ENCODE results near the gene NSUN7.
"Not testable (repeated sequence)": the region's sequence is repeated elsewhere in the genome, so short reads cannot be mapped to it uniquely, and the experiment has no call there.

The NSUN7 gene

GRCh38 chr4:40800064-40800463 is 50.3 kb downstream of the NSUN7 start:
- DNase-seq (ENCODE audit: low spot score): no peak
- TF ChIP-seq, protein P1, sequence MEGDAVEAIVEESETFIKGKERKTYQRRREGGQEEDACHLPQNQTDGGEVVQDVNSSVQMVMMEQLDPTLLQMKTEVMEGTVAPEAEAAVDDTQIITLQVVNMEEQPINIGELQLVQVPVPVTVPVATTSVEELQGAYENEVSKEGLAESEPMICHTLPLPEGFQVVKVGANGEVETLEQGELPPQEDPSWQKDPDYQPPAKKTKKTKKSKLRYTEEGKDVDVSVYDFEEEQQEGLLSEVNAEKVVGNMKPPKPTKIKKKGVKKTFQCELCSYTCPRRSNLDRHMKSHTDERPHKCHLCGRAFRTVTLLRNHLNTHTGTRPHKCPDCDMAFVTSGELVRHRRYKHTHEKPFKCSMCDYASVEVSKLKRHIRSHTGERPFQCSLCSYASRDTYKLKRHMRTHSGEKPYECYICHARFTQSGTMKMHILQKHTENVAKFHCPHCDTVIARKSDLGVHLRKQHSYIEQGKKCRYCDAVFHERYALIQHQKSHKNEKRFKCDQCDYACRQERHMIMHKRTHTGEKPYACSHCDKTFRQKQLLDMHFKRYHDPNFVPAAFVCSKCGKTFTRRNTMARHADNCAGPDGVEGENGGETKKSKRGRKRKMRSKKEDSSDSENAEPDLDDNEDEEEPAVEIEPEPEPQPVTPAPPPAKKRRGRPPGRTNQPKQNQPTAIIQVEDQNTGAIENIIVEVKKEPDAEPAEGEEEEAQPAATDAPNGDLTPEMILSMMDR (IDR thresholded peaks at IDR 0.05; ENCODE audit: borderline replicate concordance, control extremely low read depth, extremely low read depth, insufficient read depth, missing control alignments): no peak
- in situ Hi-C loops (cut with MboI; ENCODE audit: low sequenced_read_pairs, unreplicated experiment): no loop called here

GRCh38 chr4:40804598-40804997 is 54.8 kb downstream of the NSUN7 start:
- TF ChIP-seq, protein P1 (IDR thresholded peaks at IDR 0.05; ENCODE audit: borderline replicate concordance, control extremely low read depth, extremely low read depth, insufficient read depth, missing control alignments): no peak
- in situ Hi-C loops (cut with MboI; ENCODE audit: low sequenced_read_pairs, unreplicated experiment): no loop called here
- DNase-seq (ENCODE audit: low spot score): no peak

- in situ Hi-C loops (cut with MboI; ENCODE audit: low sequenced_read_pairs, unreplicated experiment): no loop called here
- no peak for DNase-seq (ENCODE audit: low spot score)
- TF ChIP-seq, protein P1 (IDR thresholded peaks at IDR 0.05; ENCODE audit: borderline replicate concordance, control extremely low read depth, extremely low read depth, insufficient read depth, missing control alignments): no peak
These were observed 59.2 kb downstream of the NSUN7 start for GRCh38 chr4:40808926-40809457.

GRCh38 chr4:40811956-40812355 is 62.2 kb downstream of the NSUN7 start:
- TF ChIP-seq, protein P1 (IDR thresholded peaks at IDR 0.05; ENCODE audit: borderline replicate concordance, control extremely low read depth, extremely low read depth, insufficient read depth, missing control alignments): no peak
- in situ Hi-C loops (cut with MboI; ENCODE audit: low sequenced_read_pairs, unreplicated experiment): no loop called here
- no peak for DNase-seq (ENCODE audit: low spot score)

DNA sequence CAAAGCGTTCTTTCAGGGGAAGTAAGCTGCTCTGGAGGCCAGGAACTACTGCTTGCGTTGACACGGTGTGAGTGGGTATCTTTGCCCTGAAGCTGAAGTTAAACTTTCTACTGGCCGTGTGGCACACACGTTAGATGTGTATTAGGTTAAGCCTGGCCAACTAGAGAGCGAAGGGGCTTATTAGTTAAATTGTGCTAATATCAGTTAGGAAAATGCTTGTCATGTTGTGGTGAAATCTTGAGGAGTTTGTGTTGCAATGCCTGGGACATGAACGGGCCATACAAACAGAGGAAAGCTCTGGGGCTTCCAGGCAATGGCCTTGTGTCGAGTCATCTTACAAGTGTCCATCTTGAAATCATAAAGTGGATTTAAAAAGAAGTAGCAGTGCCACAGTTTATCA is 62.6 kb downstream of the NSUN7 start:
- in situ Hi-C loops (cut with MboI; ENCODE audit: low sequenced_read_pairs, unreplicated experiment): no loop called here
- TF ChIP-seq, protein P1 (IDR thresholded peaks at IDR 0.05; ENCODE audit: borderline replicate concordance, control extremely low read depth, extremely low read depth, insufficient read depth, missing control alignments): no peak
- no peak for DNase-seq (ENCODE audit: low spot score)

GRCh38 chr4:40812856-40813255 is 63.1 kb downstream of the NSUN7 start:
- no peak for DNase-seq (ENCODE audit: low spot score)
- in situ Hi-C loops (cut with MboI; ENCODE audit: low sequenced_read_pairs, unreplicated experiment): no loop called here
- TF ChIP-seq, protein P1 (IDR thresholded peaks at IDR 0.05; ENCODE audit: borderline replicate concordance, control extremely low read depth, extremely low read depth, insufficient read depth, missing control alignments): no peak

- in situ Hi-C loops (cut with MboI; ENCODE audit: low sequenced_read_pairs, unreplicated experiment): not testable (repeated sequence)
These were observed 67.4 kb downstream of the NSUN7 start for GRCh38 chr4:40817157-40817556.

More at GRCh38 chr4:40817157-40817556, 67.4 kb downstream of the NSUN7 start:
- DNase-seq (ENCODE audit: low spot score): not testable (repeated sequence)

Data from GM13976 (cell line).